SK-N-SH treated with all-trans-retinoic acid at 6 μM for 48 hours (cell line): ENCODE results near the gene STX18.

Source experiments
- ATAC-seq: fragments of 200-7000 bp; cut with Tn5 transposase; 3 replicates; pipeline ENCODE4 v1.9.1; 2020; ENCODE audit warnings: mild to moderate bottlenecking, moderate library complexity
- ARNTL ChIP-seq: fragments of 450-650 bp; formaldehyde crosslinking; IDR thresholded peaks from 2 replicates; pipeline ENCODE4 v1.5.0; 2020; ENCODE audit warnings: low read depth, mild to moderate bottlenecking, moderate library complexity, borderline replicate concordance
- BACH2 ChIP-seq: fragments of 250-450 bp; sonication (Bioruptor Pico); IDR thresholded peaks from 2 replicates; pipeline ENCODE4 v1.9.0; 2021; ENCODE audit warnings: mild to moderate bottlenecking, borderline replicate concordance
- CREB5 ChIP-seq: fragments of 250-450 bp; sonication (Bioruptor Pico); IDR thresholded peaks from 2 replicates; pipeline ENCODE4 v1.5.1; 2020; ENCODE audit warnings: low read depth, mild to moderate bottlenecking, moderate library complexity
- CSDC2 ChIP-seq: fragments of 250-450 bp; sonication (Bioruptor Pico); IDR thresholded peaks from 2 replicates; pipeline ENCODE4 v1.5.0; 2020; ENCODE audit warnings: mild to moderate bottlenecking, moderate library complexity
- ESRRG ChIP-seq: fragments of 250-450 bp; sonication (Bioruptor Pico); IDR thresholded peaks from 2 replicates; pipeline ENCODE4 v1.6.1; 2021; ENCODE audit warnings: mild to moderate bottlenecking
- GLIS3 ChIP-seq: fragments of 250-450 bp; sonication (Bioruptor Pico); IDR thresholded peaks from 2 replicates; pipeline ENCODE4 v1.5.0; 2020; ENCODE audit warnings: mild to moderate bottlenecking, moderate library complexity
- ISL1 ChIP-seq: fragments of 250-450 bp; sonication (Bioruptor Pico); IDR thresholded peaks from 2 replicates; pipeline ENCODE4 v2.1.2; 2022; ENCODE audit warnings: mild to moderate bottlenecking, moderate library complexity
- OSR1 ChIP-seq: fragments of 250-450 bp; sonication (Bioruptor Pico); IDR thresholded peaks from 2 replicates; pipeline ENCODE4 v1.8.0; 2022; ENCODE audit warnings: moderate library complexity, mild to moderate bottlenecking, inconsistent platforms
- PATZ1 ChIP-seq: fragments of 250-450 bp; sonication (Bioruptor Pico); IDR thresholded peaks from 2 replicates; pipeline ENCODE4 v1.8.0; 2020; ENCODE audit warnings: mild to moderate bottlenecking, moderate library complexity, borderline replicate concordance
- PPARA ChIP-seq: fragments of 250-450 bp; sonication (Bioruptor Pico); IDR thresholded peaks from 2 replicates; pipeline ENCODE4 v1.5.0; 2020; ENCODE audit warnings: mild to moderate bottlenecking, borderline replicate concordance
- SNAI2 ChIP-seq: fragments of 250-450 bp; sonication (Bioruptor Pico); IDR thresholded peaks from 2 replicates; pipeline ENCODE4 v1.5.0; 2020; ENCODE audit warnings: mild to moderate bottlenecking, moderate library complexity
- TCF4 ChIP-seq: fragments of 250-450 bp; sonication (Bioruptor Pico); IDR thresholded peaks from 2 replicates; pipeline ENCODE4 v1.8.0; 2021; ENCODE audit warnings: mild to moderate bottlenecking, moderate library complexity, borderline replicate concordance
- TOX ChIP-seq: fragments of 250-450 bp; sonication (Bioruptor Pico); IDR thresholded peaks from 2 replicates; pipeline ENCODE4 v1.8.0; 2021; ENCODE audit warnings: mild to moderate bottlenecking, moderate library complexity, borderline replicate concordance
- TSHZ2 ChIP-seq: fragments of 250-450 bp; sonication (Bioruptor Pico); IDR thresholded peaks from 2 replicates; pipeline ENCODE4 v1.5.0; 2020; ENCODE audit warnings: mild to moderate bottlenecking, moderate library complexity
- ZC3H10 ChIP-seq: fragments of 250-450 bp; sonication (Bioruptor Pico); IDR thresholded peaks from 2 replicates; pipeline ENCODE4 v1.5.1; 2021; ENCODE audit warnings: mild to moderate bottlenecking, moderate library complexity
- ZFP3 ChIP-seq: fragments of 250-450 bp; sonication (Bioruptor Pico); IDR thresholded peaks from 2 replicates; pipeline ENCODE4 v1.5.0; 2020; ENCODE audit warnings: mild to moderate bottlenecking, moderate library complexity
- ZFP30 ChIP-seq: fragments of 450-650 bp; formaldehyde crosslinking; IDR thresholded peaks from 2 replicates; pipeline ENCODE4 v1.5.0; 2022; ENCODE audit warnings: mild to moderate bottlenecking, moderate library complexity
- ZNF70 ChIP-seq: fragments of 450-650 bp; formaldehyde crosslinking; IDR thresholded peaks from 2 replicates; pipeline ENCODE4 v1.5.0; 2020; ENCODE audit warnings: mild to moderate bottlenecking, moderate library complexity
- ZNF8 ChIP-seq: fragments of 450-650 bp; formaldehyde crosslinking; IDR thresholded peaks from 2 replicates; pipeline ENCODE4 v1.5.0; 2020; ENCODE audit warnings: mild to moderate bottlenecking, moderate library complexity
- TF ChIP-seq, protein P1 (sequence below): fragments of 250-450 bp; sonication (Bioruptor Pico); IDR thresholded peaks from 2 replicates; pipeline ENCODE4 v1.8.0; 2021; ENCODE audit warnings: low read depth, mild to moderate bottlenecking, moderate library complexity, borderline replicate concordance
- TF ChIP-seq, protein P2 (sequence below): fragments of 250-450 bp; sonication (Bioruptor Pico); IDR thresholded peaks from 2 replicates; pipeline ENCODE4 v1.5.1; 2021; ENCODE audit warnings: mild to moderate bottlenecking, moderate library complexity

STX18 gene

GRCh38 chr4:4492161-4492847 is 49.5 kb downstream of the STX18 start:
- peak; percentile 44; the same call in 2 of the 3 replicates for ATAC-seq

DNA sequence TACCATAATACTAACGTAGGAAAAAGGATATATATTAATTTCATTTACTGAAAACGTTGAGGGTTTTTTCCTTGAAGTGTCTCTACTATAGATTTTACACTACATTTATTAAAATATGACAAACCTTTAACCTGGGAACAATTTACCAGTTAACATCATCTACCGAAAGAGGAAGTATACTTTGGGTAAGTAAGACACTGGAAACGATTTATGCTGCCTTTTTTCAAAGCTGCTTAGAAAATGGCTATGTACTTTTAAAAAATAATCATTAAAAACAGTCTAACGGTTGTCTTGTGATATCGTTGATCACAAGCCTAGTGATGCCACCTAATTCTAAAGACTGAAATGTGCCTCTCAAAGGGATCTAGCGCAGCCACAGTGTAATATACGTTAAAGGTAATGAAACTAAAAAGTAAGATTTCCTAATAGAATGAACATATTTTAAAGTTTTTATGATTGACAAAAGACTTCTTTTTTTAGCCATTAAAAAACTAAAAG is 50.4 kb downstream of the STX18 start:
- ATAC-seq, result no peak

More at GRCh38 chr4:4492161-4492847, 49.5 kb downstream of the STX18 start:
- TF ChIP-seq ISL1 (CRISPR knock-in tag) (peak; percentile 18; the same call in 1 of the 2 replicates), ZC3H10 (CRISPR knock-in tag) (no peak)

GRCh38 chr4:4490816-4491215 is 51.0 kb downstream of the STX18 start:
- TF ChIP-seq CREB5 (CRISPR knock-in tag) (no peak), ZFP3 (CRISPR knock-in tag) (no peak), TOX (no peak), PATZ1 (no peak), ISL1 (CRISPR knock-in tag) (no peak), CSDC2 (CRISPR knock-in tag) (no peak)
- TF ChIP-seq, protein P1, sequence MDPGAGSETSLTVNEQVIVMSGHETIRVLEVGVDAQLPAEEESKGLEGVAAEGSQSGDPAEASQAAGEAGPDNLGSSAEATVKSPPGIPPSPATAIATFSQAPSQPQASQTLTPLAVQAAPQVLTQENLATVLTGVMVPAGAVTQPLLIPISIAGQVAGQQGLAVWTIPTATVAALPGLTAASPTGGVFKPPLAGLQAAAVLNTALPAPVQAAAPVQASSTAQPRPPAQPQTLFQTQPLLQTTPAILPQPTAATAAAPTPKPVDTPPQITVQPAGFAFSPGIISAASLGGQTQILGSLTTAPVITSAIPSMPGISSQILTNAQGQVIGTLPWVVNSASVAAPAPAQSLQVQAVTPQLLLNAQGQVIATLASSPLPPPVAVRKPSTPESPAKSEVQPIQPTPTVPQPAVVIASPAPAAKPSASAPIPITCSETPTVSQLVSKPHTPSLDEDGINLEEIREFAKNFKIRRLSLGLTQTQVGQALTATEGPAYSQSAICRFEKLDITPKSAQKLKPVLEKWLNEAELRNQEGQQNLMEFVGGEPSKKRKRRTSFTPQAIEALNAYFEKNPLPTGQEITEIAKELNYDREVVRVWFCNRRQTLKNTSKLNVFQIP, result no peak
- TF ChIP-seq, all 23 proteins: peak for 0
- no peak for ATAC-seq

More for the DNA sequence above, 50.4 kb downstream of the STX18 start:
- TF ChIP-seq, protein P2, sequence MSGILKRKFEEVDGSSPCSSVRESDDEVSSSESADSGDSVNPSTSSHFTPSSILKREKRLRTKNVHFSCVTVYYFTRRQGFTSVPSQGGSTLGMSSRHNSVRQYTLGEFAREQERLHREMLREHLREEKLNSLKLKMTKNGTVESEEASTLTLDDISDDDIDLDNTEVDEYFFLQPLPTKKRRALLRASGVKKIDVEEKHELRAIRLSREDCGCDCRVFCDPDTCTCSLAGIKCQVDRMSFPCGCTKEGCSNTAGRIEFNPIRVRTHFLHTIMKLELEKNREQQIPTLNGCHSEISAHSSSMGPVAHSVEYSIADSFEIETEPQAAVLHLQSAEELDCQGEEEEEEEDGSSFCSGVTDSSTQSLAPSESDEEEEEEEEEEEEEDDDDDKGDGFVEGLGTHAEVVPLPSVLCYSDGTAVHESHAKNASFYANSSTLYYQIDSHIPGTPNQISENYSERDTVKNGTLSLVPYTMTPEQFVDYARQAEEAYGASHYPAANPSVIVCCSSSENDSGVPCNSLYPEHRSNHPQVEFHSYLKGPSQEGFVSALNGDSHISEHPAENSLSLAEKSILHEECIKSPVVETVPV, result no peak
- TF ChIP-seq ISL1 (CRISPR knock-in tag) (no peak), GLIS3 (CRISPR knock-in tag) (no peak), SNAI2 (no peak), ZNF70 (CRISPR knock-in tag) (no peak), ESRRG (CRISPR knock-in tag) (no peak), CSDC2 (CRISPR knock-in tag) (no peak), ZC3H10 (CRISPR knock-in tag) (no peak), ARNTL (CRISPR knock-in tag) (no peak), ZNF8 (CRISPR knock-in tag) (no peak), OSR1 (no peak), BACH2 (CRISPR knock-in tag) (no peak)

- ATAC-seq, result no peak
- TF ChIP-seq TCF4, result no peak
- TF ChIP-seq, protein P1, result no peak
- no peak for TF ChIP-seq TSHZ2
- no peak for TF ChIP-seq TOX
- TF ChIP-seq ZNF8 (CRISPR knock-in tag), result no peak
- TF ChIP-seq, protein P2, result no peak
- TF ChIP-seq PATZ1, result no peak
- no peak for TF ChIP-seq ZFP3 (CRISPR knock-in tag)
- no peak for TF ChIP-seq ZFP30
- no peak for TF ChIP-seq OSR1
- TF ChIP-seq PPARA (CRISPR knock-in tag), result no peak
- no peak for TF ChIP-seq ZNF70 (CRISPR knock-in tag)
Measured at GRCh38 chr4:4490041-4490440, 51.8 kb downstream of the STX18 start.
